HepG2 (cell line): ENCODE results near the gene STARD13. TPM values are rescaled to one million over a fixed set of nuclear protein-coding genes. Genes with fewer than 3 reads are reported as not detected.
A peak's percentile ranks its signal among the peaks of the same experiment; 100 is the strongest.

Experiments
- ATF6 ChIP-seq: sonication (generic); formaldehyde crosslinking; conservative IDR thresholded peaks from 2 replicates; pipeline ENCODE4 v1.4.0; 2020; ENCODE audit warnings: missing genetic modification reagents
- ELF4 ChIP-seq: sonication (generic); formaldehyde crosslinking; IDR thresholded peaks from 2 replicates; pipeline ENCODE4 v1.5.0; 2020; ENCODE audit warnings: missing genetic modification reagents, mild to moderate bottlenecking, moderate library complexity, borderline replicate concordance
- FIP1L1 ChIP-seq: fragments of 200-400 bp; formaldehyde crosslinking; IDR thresholded peaks from 2 replicates; pipeline ENCODE4 v1.6.1; 2018; ENCODE audit warnings: low read depth, mild to moderate bottlenecking, low read length, moderate library complexity, borderline replicate concordance; ENCODE audit not compliant: insufficient read depth
- HDAC1 ChIP-seq: sonication (generic); formaldehyde crosslinking; IDR thresholded peaks from 2 replicates; pipeline ENCODE4 v1.5.1; 2020; ENCODE audit warnings: mild to moderate bottlenecking, missing genetic modification reagents
- HOXD1 ChIP-seq: sonication (generic); formaldehyde crosslinking; IDR thresholded peaks from 2 replicates; pipeline ENCODE4 v1.5.0; 2020; ENCODE audit warnings: missing genetic modification reagents
- IKZF1 ChIP-seq: fragments of 450-650 bp; IDR thresholded peaks from 2 replicates; pipeline ENCODE4 v1.7.1; 2016
- MEF2D ChIP-seq: sonication (generic); formaldehyde crosslinking; IDR thresholded peaks from 2 replicates; pipeline ENCODE4 v1.5.1; 2020; ENCODE audit warnings: mild to moderate bottlenecking, missing genetic modification reagents
- MTA3 ChIP-seq: sonication (generic); formaldehyde crosslinking; IDR thresholded peaks from 2 replicates; pipeline ENCODE4 v1.4.0; 2020; ENCODE audit warnings: missing genetic modification reagents
- ONECUT2 ChIP-seq: sonication (generic); formaldehyde crosslinking; IDR thresholded peaks from 2 replicates; pipeline ENCODE4 v1.4.0; 2020; ENCODE audit warnings: missing genetic modification reagents
- REXO4 ChIP-seq: sonication (generic); formaldehyde crosslinking; IDR thresholded peaks from 2 replicates; pipeline ENCODE4 v1.8.0; 2022; ENCODE audit warnings: missing genetic modification reagents, mild to moderate bottlenecking, borderline replicate concordance
- SALL1 ChIP-seq: sonication (generic); formaldehyde crosslinking; IDR thresholded peaks from 2 replicates; pipeline ENCODE4 v1.8.0; 2022; ENCODE audit warnings: mild to moderate bottlenecking, missing genetic modification reagents
- SNAPC2 ChIP-seq: sonication (generic); formaldehyde crosslinking; IDR thresholded peaks from 2 replicates; pipeline ENCODE4 v1.8.1; 2022; ENCODE audit warnings: mild to moderate bottlenecking, missing genetic modification reagents
- STAG1 ChIP-seq: sonication (generic); formaldehyde crosslinking; IDR thresholded peaks from 2 replicates; pipeline ENCODE4 v1.4.0; 2020; ENCODE audit warnings: missing genetic modification reagents
- WIZ ChIP-seq: sonication (generic); formaldehyde crosslinking; IDR thresholded peaks from 2 replicates; pipeline ENCODE4 v1.5.1; 2020; ENCODE audit warnings: mild to moderate bottlenecking, missing genetic modification reagents
- ZNF180 ChIP-seq: sonication (generic); formaldehyde crosslinking; IDR thresholded peaks from 2 replicates; pipeline ENCODE4 v1.4.0; 2020; ENCODE audit warnings: low read depth, missing genetic modification reagents, borderline replicate concordance
- ZNF30 ChIP-seq: sonication (generic); formaldehyde crosslinking; IDR thresholded peaks from 2 replicates; pipeline ENCODE4 v1.5.0; 2020; ENCODE audit warnings: mild to moderate bottlenecking, missing genetic modification reagents
- ZNF549 ChIP-seq: sonication (generic); formaldehyde crosslinking; IDR thresholded peaks from 2 replicates; pipeline ENCODE4 v1.5.0; 2020; ENCODE audit warnings: missing genetic modification reagents
- ZNF768 ChIP-seq: sonication (generic); formaldehyde crosslinking; IDR thresholded peaks from 2 replicates; pipeline ENCODE4 v1.4.0; 2020; ENCODE audit warnings: missing genetic modification reagents
- polyA plus RNA-seq, 8 experiments: library from polyadenylated mRNA; depleted of rRNA in 3 of 8; stranded (reverse) in 7 of 8; unstranded in 1 of 8; fragments of >200 nt; fragmentation: Illumina TruSeq in 4 of 8; extraction: Trizol in 4 of 8; gene quantifications; 2 replicates each; pipeline versions ENCODE4 v1.2.1 to v1.2.3, GENCODE V29; 2011 to 2016; ENCODE audit warnings: low read depth in 4 of 8, missing spikeins in 1 of 8, mixed read lengths in 1 of 8; ENCODE audit not compliant: insufficient read depth in 1 of 8
- total RNA-seq, 5 experiments: library from RNA; depleted of rRNA; stranded (reverse); fragments of >200 nt; fragmentation: Illumina TruSeq; extraction: Trizol; gene quantifications; 2 replicates each; pipeline ENCODE4 v1.2.3, GENCODE V29; 2016; ENCODE audit warnings: low read depth in 1 of 5
- TF ChIP-seq, protein P1 (sequence below): sonication (generic); formaldehyde crosslinking; IDR thresholded peaks from 2 replicates; pipeline ENCODE4 v1.5.0; 2020; ENCODE audit warnings: mild to moderate bottlenecking, missing genetic modification reagents, borderline replicate concordance
- TF ChIP-seq, protein P2 (sequence below): sonication (generic); formaldehyde crosslinking; IDR thresholded peaks from 2 replicates; pipeline ENCODE4 v1.4.0; 2020; ENCODE audit warnings: missing genetic modification reagents, borderline replicate concordance

The STARD13 gene
- total and polyA plus RNA-seq, 2 of the 13 experiments (the other 11 are each of a cell fraction or from before 2014, with no cell fraction given), result 12.8 to 14.3 TPM

GRCh38 chr13:33285420-33286124, at the start of gene STARD13 (continued):
- TF ChIP-seq, protein P1, sequence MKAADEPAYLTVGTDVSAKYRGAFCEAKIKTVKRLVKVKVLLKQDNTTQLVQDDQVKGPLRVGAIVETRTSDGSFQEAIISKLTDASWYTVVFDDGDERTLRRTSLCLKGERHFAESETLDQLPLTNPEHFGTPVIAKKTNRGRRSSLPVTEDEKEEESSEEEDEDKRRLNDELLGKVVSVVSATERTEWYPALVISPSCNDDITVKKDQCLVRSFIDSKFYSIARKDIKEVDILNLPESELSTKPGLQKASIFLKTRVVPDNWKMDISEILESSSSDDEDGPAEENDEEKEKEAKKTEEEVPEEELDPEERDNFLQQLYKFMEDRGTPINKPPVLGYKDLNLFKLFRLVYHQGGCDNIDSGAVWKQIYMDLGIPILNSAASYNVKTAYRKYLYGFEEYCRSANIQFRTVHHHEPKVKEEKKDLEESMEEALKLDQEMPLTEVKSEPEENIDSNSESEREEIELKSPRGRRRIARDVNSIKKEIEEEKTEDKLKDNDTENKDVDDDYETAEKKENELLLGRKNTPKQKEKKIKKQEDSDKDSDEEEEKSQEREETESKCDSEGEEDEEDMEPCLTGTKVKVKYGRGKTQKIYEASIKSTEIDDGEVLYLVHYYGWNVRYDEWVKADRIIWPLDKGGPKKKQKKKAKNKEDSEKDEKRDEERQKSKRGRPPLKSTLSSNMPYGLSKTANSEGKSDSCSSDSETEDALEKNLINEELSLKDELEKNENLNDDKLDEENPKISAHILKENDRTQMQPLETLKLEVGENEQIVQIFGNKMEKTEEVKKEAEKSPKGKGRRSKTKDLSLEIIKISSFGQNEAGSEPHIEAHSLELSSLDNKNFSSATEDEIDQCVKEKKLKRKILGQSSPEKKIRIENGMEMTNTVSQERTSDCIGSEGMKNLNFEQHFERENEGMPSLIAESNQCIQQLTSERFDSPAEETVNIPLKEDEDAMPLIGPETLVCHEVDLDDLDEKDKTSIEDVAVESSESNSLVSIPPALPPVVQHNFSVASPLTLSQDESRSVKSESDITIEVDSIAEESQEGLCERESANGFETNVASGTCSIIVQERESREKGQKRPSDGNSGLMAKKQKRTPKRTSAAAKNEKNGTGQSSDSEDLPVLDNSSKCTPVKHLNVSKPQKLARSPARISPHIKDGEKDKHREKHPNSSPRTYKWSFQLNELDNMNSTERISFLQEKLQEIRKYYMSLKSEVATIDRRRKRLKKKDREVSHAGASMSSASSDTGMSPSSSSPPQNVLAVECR (CRISPR knock-in tag), result peak; percentile 77
- TF ChIP-seq SNAPC2 (CRISPR knock-in tag) (0 out of 2 replicates have a peak, but pooled peaks have one; percentile 46), ZNF30 (CRISPR knock-in tag) (no peak), MEF2D (CRISPR knock-in tag) (no peak), SALL1 (CRISPR knock-in tag) (peak; percentile 66), REXO4 (no peak), ZNF768 (CRISPR knock-in tag) (no peak), ONECUT2 (CRISPR knock-in tag) (no peak), ZNF180 (no peak), FIP1L1 (no peak), ELF4 (CRISPR knock-in tag) (no peak), HDAC1 (CRISPR knock-in tag) (peak; percentile 40; the same call in 1 of the 2 replicates), MTA3 (CRISPR knock-in tag) (no peak), ZNF549 (no peak), HOXD1 (CRISPR knock-in tag) (no peak), STAG1 (CRISPR knock-in tag) (peak; percentile 41; the same call in 1 of the 2 replicates), ATF6 (no peak), IKZF1 (no peak), WIZ (no peak)
- TF ChIP-seq, protein P2, sequence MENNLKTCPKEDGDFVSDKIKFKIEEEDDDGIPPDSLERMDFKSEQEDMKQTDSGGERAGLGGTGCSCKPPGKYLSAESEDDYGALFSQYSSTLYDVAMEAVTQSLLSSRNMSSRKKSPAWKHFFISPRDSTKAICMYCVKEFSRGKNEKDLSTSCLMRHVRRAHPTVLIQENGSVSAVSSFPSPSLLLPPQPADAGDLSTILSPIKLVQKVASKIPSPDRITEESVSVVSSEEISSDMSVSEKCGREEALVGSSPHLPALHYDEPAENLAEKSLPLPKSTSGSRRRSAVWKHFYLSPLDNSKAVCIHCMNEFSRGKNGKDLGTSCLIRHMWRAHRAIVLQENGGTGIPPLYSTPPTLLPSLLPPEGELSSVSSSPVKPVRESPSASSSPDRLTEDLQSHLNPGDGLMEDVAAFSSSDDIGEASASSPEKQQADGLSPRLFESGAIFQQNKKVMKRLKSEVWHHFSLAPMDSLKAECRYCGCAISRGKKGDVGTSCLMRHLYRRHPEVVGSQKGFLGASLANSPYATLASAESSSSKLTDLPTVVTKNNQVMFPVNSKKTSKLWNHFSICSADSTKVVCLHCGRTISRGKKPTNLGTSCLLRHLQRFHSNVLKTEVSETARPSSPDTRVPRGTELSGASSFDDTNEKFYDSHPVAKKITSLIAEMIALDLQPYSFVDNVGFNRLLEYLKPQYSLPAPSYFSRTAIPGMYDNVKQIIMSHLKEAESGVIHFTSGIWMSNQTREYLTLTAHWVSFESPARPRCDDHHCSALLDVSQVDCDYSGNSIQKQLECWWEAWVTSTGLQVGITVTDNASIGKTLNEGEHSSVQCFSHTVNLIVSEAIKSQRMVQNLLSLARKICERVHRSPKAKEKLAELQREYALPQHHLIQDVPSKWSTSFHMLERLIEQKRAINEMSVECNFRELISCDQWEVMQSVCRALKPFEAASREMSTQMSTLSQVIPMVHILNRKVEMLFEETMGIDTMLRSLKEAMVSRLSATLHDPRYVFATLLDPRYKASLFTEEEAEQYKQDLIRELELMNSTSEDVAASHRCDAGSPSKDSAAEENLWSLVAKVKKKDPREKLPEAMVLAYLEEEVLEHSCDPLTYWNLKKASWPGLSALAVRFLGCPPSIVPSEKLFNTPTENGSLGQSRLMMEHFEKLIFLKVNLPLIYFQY, result no peak
